Neural progenitor cell (in vitro differentiated cells): Measurements from ENCODE around the gene ANXA8.

Experiments used
- CTCF ChIP-seq: fragments of 200-600 bp; sonication (generic); IDR thresholded peaks from 2 replicates; pipeline ENCODE4 v1.5.1; 2017; ENCODE audit warnings: antibody characterized with exemption, mild to moderate bottlenecking
- EZH2 ChIP-seq: fragments of 200-600 bp; sonication (generic); IDR thresholded peaks from 2 replicates; pipeline ENCODE4 v1.6.1; 2017; ENCODE audit warnings: antibody characterized with exemption, mild to moderate bottlenecking, moderate library complexity
- EZH2phosphoT487 ChIP-seq: fragments of 200-600 bp; sonication (generic); IDR thresholded peaks from 2 replicates; pipeline ENCODE4 v1.6.1; 2017; ENCODE audit warnings: antibody characterized with exemption

GRCh38 chr10:47423476-47423875 lies 60.4 kb downstream of the ANXA8 start:
- no peak for TF ChIP-seq CTCF
- TF ChIP-seq EZH2phosphoT487: no peak
- TF ChIP-seq EZH2: no peak
